GDM1 (cell line): ENCODE measurements around the gene CEP131.

Experiments used
- DNase-seq: peaks from one replicate; lab custom pipeline; 2025; lab: John Stamatoyannopoulos, UW

Gene CEP131

DNA sequence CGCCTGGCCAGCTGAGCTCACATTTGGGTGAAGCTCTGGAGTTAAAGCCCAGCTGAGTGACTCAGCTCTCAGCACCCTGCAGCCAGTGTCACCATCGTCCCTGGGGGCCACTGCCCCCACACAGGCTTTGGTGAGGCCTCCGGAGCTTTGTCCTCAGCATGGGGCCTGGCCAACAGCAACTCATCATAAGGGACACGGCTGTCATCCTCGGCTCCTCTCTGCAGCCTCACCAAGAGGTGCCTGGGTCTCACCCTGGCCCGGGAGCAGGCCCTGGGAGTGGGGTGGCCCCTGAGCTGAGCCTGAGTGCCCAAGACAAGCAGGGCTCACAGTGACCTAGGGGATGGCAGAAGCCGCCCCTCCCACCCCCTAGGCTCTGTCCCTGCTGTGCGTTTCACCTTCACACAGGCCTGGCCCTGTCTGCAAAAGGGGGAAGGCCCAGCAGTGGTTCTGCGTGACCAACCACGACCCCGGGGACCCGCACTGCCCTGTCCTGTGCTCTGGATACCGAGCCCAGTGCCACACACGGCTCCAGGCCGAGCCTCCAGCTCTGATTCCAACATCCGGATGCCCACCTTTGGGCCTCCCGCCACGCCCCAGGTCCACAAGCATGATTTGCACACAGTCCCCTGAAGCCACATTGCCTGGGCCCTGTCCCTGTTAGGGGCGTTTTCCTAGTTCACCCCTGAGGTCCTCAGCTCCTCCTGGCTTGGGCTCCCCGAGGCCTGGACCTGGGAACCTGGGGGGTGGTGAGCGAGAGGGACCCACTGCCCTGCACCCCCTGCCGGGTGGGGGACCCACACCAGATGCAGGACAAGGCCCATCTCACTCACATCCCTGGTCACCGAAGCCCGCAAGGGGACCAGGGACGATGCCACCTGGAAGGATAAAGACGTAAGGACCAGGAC is 34.9 kb downstream of the CEP131 start:
- no peak for DNase-seq

DNA sequence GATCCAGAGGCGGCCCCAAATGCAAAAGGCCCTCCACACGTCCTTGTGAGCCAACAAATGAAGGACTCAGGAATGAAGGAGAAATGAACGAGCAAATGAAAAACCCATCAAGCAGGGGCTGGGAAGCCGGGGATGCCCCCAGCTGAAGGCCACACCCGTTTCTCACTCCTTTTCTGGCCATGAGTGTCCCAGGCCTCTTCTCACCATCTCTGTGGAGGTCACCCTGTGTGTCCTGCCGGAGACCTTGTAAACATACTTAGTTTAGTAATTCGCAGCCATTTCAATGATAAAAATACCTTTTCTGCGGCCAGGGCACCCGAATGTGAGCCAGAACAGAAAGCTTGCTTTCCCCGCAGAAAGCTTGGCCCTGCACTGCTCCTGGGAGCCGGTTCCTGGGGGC is 35.6 kb downstream of the CEP131 start:
- DNase-seq, result no peak

DNA sequence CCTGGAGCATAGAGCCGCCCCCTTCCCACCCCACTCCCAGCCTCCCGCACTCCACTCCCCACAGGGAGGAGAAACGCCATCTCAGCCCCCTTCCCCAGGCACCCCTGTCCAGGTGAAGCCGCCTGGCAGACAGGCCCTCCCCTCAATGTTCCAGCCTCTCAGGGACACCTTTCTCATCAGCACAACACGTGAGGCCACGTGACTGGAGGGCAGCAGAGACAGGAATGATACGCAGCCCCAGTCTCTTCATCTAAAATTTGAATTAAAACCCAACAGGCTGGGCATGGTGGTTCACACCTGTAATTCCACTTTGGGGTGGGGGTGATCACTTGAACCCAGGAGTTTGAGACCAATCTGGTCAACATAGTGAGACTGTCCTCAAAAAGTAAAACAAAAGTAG is 36.6 kb downstream of the CEP131 start:
- no peak for DNase-seq

DNA sequence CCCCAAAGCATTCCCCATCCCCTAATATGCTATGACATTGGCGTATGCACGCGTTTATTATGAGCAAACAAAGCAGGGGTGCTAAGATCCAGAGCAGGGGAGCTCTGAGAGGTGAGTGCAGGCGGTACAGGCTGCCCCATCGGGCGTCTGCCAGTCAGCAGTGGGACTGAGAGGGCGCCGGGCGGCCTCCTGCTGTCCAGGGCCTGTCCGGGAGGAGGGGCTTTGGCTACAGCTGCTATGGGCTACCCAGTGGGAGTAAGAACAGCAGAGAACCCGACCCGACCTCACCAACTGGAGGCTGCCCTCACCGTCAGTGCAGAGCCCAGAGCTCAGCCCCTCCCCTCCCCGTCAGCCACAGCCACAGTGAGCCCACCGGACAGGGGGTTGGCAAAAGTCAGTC is 38.2 kb downstream of the CEP131 start:
- no peak for DNase-seq

DNA sequence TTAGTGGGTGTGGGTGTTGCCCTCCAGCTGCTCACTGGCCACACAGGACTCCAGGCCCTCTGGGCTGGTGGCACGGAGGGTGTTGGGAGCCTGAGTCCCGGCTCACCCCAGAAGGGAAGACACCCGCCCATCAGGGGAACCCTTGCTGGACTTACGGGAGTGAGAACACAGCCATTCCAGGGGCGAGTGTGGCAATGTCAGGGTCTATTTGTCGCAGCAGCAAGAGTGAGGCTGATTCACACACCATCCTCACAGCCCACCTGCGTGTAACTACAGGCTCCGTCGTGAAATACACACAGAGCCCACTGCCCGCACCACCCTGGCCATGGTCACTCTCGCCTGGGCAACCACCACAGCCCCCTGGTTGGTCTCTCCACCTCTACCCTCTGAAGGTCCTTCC is 39.0 kb downstream of the CEP131 start:
- no peak for DNase-seq

DNA sequence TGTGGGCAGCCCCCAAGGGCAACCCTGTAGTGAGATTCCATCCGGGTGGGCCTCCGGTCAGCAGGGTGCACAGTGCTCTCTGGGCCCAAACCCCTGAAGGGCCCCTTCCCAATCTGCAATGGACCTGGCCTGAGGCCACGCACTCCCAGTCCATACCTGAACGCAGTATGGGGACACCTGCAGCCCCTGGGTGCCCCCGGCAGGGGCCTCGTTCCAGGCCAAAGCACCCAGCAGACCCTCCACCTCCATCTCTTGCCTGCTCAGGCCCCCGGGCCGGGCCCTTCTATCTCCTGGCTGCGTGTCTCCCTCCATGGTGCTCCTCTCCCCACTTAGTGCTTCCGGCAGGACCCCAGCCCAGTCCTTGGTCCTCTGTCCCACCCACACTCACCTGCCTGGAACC is 39.4 kb downstream of the CEP131 start:
- no peak for DNase-seq

DNA sequence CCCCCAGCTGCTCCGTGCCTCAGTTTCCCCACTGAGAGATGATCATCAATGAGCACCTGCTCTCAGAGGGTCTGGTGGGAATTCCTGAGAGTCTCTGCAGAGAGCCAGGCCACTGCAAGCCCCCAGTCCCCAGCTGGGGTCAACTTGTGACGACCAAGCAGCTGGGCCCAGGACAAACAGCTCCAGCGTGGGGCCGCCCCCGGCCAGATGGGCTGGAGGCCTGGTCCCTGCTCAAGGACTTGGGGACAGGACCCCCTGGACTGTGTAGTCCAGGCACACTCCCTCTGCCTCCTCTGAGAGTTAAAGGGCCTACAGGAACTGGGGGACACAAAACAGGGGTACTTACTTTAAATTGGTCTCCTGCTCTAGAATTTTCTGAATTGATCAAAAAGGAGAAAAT is 40.2 kb downstream of the CEP131 start:
- DNase-seq, result no peak

DNA sequence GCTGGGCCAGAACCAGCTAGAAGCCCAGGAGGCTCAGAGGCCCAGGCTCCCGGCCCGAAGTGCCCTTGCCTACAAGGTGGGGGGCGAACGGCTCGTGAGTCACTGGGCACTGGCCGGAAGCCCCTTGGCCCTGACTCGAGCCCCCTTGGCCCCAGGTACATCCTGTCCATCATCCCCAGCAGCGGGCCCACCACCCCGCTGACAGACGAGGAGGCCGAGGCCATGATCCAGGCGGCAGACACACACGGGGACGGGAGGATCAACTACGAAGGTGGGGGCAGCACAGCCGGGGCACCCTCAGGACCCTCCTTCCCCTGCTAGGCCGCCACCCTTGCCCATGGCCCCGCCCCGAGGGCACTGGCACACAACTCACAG is 41.0 kb downstream of the CEP131 start:
- no peak for DNase-seq

DNA sequence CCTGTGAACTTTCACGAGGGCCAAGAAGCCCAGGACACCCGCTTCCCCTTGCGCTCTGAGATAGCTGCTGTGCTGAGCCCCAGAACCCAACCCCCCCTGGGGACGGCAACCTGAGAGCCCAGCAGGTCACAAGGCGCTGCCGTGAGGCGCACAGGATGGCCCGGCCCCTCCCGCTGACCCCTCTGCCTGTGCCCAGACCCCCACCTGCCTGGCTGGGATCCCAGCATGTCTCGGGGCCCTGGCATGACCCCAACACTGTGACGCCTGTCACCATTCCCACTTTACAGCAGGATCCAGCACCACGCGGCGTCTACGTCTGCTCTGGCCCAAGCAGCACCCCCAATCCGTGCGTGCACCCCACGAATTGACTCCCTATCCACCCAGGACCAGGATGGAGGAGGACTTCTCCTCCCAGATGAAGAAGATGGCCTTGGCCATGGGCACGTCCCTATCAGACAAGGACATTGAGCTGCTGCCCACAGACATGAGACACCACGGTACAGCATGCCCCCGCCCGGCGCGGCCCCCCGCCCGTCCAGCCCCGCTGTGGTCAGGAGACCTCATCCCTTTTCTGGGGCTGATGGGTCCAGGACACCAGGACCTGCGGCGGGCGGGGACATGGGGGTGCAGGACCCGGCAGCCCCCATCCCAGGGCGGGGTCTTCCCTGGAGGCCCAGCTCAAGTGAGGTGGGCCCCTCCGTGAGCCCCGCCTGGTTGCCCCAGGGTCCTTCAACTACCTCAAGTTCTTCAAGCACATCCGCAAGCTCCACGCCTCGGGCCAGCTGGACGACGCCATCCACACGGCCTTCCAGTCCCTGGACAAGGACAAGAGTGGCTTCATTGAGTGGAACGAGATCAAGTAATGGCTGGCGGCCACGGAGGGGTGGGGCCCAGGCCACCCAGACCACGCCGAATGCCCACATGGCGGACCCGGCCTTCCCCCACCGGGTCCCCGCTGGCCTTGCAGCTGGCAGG is 41.6 kb downstream of the CEP131 start:
- DNase-seq, result no peak

DNA sequence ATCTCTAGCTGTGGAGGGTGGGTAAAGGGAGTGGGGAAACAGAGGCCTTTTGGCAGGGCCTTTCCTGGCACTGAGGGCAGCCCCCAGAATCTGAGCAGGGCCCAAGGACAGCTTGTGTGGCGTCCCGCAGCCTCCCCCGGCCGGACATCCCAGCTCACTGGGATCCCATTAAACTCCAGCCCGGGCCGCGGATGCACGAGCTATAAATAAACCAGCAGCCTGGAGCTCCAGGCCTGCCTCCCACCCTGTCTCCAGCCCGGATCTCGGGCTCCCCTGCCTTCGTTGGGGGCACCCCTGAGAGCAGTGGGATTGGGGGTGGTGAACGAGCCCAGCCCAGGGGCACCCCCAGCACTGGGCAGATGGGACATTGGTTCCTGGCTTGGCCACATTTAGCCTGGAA is 42.9 kb downstream of the CEP131 start:
- no peak for DNase-seq

DNA sequence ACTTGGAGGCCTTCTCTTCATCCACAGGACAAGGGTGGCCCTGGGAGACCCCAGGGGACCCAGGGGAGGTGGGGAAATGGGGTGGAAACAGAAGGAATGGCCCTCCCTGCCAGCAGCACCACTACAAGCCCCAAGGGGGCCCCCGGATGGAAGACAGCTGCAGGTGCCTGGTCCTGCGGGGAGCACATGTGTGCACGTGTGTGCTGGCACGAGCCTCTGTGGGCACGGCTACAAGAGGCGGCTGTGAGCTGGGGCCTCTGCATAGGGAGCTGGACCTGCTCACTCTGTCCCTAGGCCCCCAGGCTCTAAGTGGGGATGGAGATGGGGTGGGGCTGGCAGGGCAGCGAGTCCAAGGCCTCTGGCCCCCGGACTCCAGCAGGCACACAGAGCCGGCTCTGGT is 43.5 kb downstream of the CEP131 start:
- no peak for DNase-seq

DNA sequence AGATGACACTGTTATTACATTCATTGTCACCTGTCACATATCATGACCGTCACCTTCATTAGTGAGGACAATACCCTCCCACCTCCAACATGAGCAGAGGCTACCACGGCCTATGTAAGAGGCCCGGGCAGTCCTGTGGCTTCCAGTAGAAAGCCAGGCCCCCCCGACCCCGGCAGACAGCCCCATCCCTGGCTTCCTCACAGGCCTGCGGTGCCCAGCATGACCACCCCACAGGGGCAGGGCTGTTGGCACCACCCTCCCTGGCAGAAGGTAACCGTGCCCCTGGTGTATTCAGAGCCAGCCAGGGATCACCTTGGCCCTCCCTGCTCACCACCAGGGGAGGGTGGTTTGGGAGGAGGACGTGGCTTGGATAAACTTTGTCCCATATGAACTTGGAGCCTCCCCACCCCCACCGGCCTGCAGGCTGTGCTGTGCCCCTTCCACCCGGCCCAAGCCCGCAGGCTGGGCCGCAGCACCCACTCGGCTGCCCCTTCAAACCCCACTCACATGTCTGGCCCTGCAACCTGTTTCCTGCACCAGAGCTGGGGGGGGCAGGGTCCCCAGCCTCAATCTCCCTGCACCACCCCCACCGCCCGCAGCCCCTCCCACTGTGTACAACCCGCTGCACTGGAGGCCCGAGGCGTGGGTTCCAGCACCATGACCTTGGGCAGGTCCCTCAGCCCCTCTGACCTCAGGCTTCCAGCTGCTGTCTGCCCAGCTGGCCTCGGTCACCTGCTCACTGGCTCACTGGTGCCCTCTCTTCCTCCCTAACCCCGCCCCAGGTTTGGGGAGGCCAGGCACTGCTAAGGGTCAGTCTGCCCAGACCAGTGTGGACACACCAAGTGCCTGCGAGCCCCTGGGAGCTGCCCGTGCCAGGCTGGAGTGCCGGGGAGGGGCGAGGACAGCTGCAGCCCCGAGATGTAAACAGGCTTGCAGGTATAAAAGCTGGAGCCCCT is 44.4 kb downstream of the CEP131 start:
- no peak for DNase-seq

DNA sequence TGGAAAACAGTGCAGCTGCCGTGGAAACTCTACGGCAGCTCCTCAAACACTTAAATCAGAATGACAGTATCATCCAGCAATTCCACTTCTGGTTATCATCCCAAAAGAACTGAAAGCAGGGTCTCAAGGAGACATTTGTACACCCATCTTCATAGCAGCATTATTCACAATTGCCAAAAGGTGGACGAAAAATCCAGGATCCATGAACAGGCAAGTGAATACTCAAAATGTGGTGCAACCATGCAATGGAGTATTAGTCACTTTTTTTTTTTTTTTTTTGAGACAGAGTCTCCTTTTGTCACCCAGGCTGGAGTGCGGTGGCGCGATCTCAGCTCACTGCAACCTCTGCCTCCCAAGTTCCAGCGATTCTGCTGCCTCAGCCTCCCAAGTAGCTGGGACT is 46.1 kb downstream of the CEP131 start:
- no peak for DNase-seq

DNA sequence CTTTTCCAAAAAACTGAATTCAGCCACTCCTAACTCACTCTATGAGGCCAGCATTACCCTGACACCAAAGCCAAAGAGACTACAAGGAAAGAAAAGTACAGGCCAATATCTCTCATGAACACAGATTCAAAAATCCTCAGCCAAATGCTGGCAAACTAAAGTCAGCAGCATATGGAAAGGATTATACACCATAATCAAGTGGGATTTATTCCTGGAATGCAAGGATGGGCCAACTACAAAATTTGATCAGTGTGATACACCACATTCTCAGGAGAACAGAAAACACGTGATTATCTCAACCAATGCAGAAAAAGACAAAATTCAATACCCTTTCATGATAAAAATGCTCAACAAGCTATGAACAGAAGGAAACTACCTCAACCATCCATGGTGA is 49.0 kb downstream of the CEP131 start:
- no peak for DNase-seq

DNA sequence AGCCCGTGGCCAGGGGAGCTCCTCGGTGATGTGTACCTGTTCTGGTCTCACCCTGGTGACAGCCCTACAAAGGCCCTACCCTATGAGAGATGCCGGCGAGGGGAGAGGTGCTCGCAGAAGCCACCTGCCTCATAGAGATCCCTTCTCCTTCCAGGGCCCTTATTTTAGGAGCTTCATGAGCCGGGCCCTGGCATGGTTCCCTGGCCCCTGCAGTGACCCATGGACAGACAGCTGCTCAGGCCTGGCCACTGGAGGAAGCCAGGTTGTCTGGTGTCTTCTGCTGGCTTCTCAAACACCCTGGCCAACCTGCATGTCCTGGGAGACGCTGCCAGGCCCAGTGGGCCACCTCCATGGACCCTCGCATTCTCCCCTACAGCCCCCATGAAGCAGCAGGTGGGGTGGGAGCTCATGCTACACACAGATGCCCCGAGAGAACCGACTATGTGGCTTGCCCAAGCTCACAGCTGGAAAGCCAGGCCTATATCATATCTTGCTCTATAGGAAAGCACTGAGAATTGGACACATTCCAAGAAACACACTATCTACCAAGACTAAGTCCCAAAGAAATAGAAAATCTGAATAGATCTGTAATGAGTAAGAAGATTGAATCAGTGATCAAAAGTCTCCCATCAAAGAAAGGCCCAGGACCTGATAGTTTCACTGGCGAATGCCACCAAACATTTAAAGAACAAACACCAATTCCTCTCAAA is 49.6 kb downstream of the CEP131 start:
- no peak for DNase-seq

DNA sequence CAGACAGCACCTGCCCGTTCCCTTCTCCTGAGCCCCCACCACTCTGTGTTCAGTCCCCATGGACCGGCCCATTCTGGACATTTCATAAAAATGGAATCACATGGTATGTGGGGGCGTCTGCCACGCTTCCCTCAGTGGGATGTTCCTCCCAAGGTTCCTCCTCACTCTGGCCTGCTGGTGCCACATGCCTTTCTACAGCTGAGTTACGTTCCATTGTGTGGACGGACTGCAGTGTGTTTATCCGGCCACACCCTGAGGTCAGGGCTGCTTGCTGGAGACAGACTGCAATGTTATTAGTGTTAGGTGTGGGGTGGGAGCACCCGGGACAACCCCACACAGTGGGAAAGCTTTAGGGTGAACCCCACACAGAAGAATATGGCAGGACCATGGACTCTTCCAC is 50.8 kb downstream of the CEP131 start:
- DNase-seq, result no peak

DNA sequence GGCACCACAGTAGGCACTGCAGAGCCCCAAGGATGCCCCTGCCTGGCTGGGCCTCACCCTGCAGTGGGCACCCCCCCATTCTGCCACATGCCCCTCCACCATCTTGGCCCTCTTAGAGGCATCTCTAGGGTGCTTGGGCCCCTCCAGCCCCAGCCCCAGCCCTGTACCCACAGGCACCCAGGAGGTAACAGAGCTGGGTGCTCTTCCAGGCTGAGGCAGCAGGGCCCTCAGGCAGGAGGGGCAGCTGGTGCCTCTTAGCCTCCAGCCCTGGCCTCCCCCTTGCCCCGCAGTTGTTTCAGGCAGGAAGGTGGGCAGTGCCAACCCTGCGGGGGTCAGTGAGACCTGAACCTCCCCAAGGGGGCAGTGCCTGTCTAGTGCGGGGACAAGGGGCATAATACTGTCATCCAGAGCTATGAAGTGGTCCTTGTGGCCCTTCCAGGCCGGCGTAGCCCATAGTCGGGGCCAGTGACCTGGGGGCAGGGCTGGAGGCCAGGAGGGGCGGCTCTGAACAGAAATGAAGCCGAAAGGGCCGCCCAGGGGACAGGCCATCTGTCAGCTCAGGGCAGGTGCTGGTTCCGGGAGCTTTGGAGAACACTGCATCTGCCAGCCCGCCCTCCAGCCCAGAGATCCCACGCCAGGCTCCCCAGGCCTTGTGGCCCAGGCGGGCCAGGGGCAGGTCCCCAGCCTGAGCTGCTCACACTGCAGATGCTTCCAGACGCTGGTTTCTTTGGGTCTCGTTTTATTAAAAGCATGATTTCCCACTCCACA is 51.9 kb downstream of the CEP131 start:
- no peak for DNase-seq

DNA sequence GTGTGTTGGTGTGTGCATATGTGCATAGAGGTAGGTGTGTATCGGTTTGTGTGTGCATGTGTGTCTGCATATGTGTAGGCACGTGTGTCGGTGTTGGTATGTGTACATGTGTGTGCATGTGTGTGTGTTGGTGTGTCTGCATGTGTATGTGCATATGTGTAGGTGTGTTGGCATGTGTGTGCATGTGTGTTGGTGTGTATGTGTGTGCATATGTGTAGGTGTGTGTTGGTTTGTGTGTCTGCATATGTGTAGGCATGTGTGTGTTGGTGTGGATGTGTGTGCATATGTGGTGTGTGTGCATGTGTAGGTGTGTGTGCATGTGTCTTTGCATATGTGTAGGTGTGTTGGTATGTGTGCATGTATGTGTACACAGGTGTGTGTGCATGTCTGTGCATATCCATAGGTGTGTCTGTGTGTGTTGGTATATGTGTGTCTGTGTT is 52.9 kb downstream of the CEP131 start:
- no peak for DNase-seq

DNA sequence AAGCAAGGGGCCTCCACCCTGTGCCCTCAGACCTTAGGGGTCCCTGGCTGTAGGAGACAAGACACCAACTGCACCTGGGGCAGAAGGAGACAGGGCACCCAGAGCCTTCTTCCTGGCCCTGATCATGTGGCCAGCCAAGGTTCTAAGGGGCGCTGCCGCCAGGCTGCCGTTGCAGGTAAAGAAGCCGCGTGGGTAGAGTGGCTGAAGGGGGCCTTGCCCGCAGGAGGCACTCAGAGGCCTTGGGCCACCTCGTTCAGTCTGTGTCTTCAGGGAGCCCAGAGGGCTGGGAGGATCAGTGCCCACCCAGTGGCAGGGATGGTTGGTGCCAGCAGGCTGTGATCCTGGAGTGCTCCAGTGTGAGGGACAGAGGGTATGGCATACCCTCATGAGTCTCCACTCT is 55.1 kb downstream of the CEP131 start:
- no peak for DNase-seq

DNA sequence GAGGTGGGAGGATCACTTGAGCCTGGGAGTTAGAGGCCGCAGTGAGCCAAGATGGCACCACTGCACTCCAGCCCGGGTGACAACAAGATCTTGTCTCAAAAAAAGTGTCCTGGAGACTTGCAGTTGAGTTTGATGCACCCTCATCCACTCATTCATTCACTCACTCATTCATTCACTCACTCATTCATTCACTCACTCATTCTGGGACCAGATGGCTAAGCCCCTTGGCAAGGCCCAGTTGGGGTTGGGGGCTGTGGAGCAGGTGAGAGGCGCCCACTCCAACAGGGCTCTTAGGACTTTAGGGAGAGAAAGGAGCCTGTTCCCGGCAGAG is 55.6 kb downstream of the CEP131 start:
- no peak for DNase-seq
